Vagina (tissue), 2 donors: Measurements from ENCODE around the gene TP53I11.

Experiments used
- POLR2A ChIP-seq, 2 donors: fragments of 450-650 bp; IDR thresholded peaks; one replicate each; pipeline ENCODE4 v1.6.1; 2017; ENCODE audit warnings: antibody characterized with exemption in 2 of 2, mild to moderate bottlenecking in 2 of 2, moderate library complexity in 2 of 2
- POLR2AphosphoS5 ChIP-seq, 2 donors: sonication (generic); formaldehyde crosslinking; IDR thresholded peaks; one replicate each; pipeline ENCODE4 v1.9.0; 2017; ENCODE audit warnings: antibody characterized with exemption in 2 of 2, mild to moderate bottlenecking in 2 of 2, low read depth in 1 of 2; ENCODE audit not compliant: insufficient read depth in 1 of 2
- TF ChIP-seq, protein P1 (sequence below), 3 experiments: fragments of 450-650 bp in 2 of 3; fragments of 200-600 bp in 1 of 3; sonication (generic) in 1 of 3; IDR thresholded peaks; one replicate each; pipeline ENCODE4 v1.5.1; 2017 to 2019; ENCODE audit warnings: antibody characterized with exemption in 3 of 3, mild to moderate bottlenecking in 2 of 3, moderate library complexity in 2 of 3

DNA sequence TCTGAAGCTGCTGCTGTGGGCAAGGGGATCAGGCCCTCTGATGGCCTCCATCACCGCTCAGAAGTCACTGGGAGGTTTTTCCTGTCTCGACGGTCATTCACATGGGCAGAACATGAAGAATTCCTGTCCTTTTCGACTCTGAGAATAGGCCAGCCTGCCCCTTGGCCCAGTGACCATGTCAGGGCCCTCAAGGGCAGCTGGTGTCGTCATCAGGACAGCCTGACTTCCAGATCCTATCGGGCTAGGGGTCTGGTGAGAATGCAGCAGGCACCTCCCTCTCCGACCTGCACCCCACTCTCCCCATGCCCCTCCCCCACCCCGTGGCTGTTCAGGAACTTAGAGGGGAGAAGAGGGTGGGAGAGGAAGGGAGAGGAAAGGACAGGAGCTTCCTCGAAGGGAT, 3.6 kb downstream of the TP53I11 start:
- TF ChIP-seq, protein P1, sequence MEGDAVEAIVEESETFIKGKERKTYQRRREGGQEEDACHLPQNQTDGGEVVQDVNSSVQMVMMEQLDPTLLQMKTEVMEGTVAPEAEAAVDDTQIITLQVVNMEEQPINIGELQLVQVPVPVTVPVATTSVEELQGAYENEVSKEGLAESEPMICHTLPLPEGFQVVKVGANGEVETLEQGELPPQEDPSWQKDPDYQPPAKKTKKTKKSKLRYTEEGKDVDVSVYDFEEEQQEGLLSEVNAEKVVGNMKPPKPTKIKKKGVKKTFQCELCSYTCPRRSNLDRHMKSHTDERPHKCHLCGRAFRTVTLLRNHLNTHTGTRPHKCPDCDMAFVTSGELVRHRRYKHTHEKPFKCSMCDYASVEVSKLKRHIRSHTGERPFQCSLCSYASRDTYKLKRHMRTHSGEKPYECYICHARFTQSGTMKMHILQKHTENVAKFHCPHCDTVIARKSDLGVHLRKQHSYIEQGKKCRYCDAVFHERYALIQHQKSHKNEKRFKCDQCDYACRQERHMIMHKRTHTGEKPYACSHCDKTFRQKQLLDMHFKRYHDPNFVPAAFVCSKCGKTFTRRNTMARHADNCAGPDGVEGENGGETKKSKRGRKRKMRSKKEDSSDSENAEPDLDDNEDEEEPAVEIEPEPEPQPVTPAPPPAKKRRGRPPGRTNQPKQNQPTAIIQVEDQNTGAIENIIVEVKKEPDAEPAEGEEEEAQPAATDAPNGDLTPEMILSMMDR (IDR thresholded peaks at IDR 0.05) = no peak
- no peak for TF ChIP-seq POLR2AphosphoS5 (IDR thresholded peaks at IDR 0.05; ENCODE audit: insufficient read depth in 1 of 2, low read depth in 1 of 2)
- TF ChIP-seq POLR2A (IDR thresholded peaks at IDR 0.05) = no peak
